ENCODE data around the gene BATF2.

GRCh38 chr11:65021003-65021402 lies 24.2 kb upstream of the BATF2 start:
- no peak for TF ChIP-seq CTCF (IDR thresholded peaks at IDR 0.05)
- no peak for TF ChIP-seq POLR2A (IDR thresholded peaks at IDR 0.05)
- TF ChIP-seq EP300 (IDR thresholded peaks at IDR 0.05), result no peak
